ENCODE results near the gene ZFP2. TPM values are rescaled to one million over a fixed set of nuclear protein-coding genes. Genes with fewer than 3 reads are reported as not detected.
A peak's percentile ranks its signal among the peaks of the same experiment; 100 is the strongest.

Gene ZFP2
- total and polyA plus RNA-seq, 2 of the 13 experiments (the other 11 are each of a cell fraction or from before 2014, with no cell fraction given) = 0.27 to 0.42 TPM

GRCh38 chr5:178859625-178860521 is 35.8 kb upstream of the ZFP2 start, which contains the start of gene ZNF354B (continued):
- no peak for TF ChIP-seq SNAPC4 (CRISPR knock-in tag; IDR thresholded peaks at IDR 0.05)
- no peak for TF ChIP-seq DDIT3 (CRISPR knock-in tag; IDR thresholded peaks at IDR 0.05)
- TF ChIP-seq BCL3 (CRISPR knock-in tag; IDR thresholded peaks at IDR 0.05) = no peak
- no peak for TF ChIP-seq ZFP62 (CRISPR knock-in tag; IDR thresholded peaks at IDR 0.05)
- peak; percentile 80 for TF ChIP-seq TAF1 (CRISPR knock-in tag; IDR thresholded peaks at IDR 0.05)
- no peak for TF ChIP-seq ZNF451 (CRISPR knock-in tag; IDR thresholded peaks at IDR 0.05)
- TF ChIP-seq ZNF326 (CRISPR knock-in tag; IDR thresholded peaks at IDR 0.05; ENCODE audit: borderline replicate concordance) = no peak
- TF ChIP-seq ZZZ3 (CRISPR knock-in tag; IDR thresholded peaks at IDR 0.05; ENCODE audit: borderline replicate concordance) = no peak
- no peak for TF ChIP-seq NCOA1 (CRISPR knock-in tag; IDR thresholded peaks at IDR 0.05)
- peak; percentile 63; the same call in 1 of the 2 replicates for TF ChIP-seq ZFP37 (CRISPR knock-in tag; IDR thresholded peaks at IDR 0.05; ENCODE audit: borderline replicate concordance)
- peak; percentile 75 for TF ChIP-seq ZNF501 (CRISPR knock-in tag; IDR thresholded peaks at IDR 0.05)
- no peak for TF ChIP-seq GPN1 (CRISPR knock-in tag; IDR thresholded peaks at IDR 0.05; ENCODE audit: borderline replicate concordance)
- no peak for TF ChIP-seq ZNF138 (CRISPR knock-in tag; IDR thresholded peaks at IDR 0.05; ENCODE audit: low read depth)
- TF ChIP-seq ZNF281 (CRISPR knock-in tag; IDR thresholded peaks at IDR 0.05; ENCODE audit: borderline replicate concordance) = no peak
- no peak for TF ChIP-seq RAD51 (IDR thresholded peaks at IDR 0.05; ENCODE audit: borderline replicate concordance)
- TF ChIP-seq HNRNPL (IDR thresholded peaks at IDR 0.05; ENCODE audit: low read depth, low read length) = no peak
- TF ChIP-seq ZBTB42 (CRISPR knock-in tag; IDR thresholded peaks at IDR 0.05) = no peak
- peak; percentile 64; the same call in 1 of the 2 replicates for TF ChIP-seq RXRB (CRISPR knock-in tag; IDR thresholded peaks at IDR 0.05; ENCODE audit: borderline replicate concordance)
